ENCODE data around the gene ARHGEF1. TPM values are rescaled to one million over a fixed set of nuclear protein-coding genes. Genes with fewer than 3 reads are reported as not detected.

ARHGEF1 gene
- total and polyA plus RNA-seq, 2 donors (not counting 1 experiment from before 2014, with no cell fraction given): 21.6 to 23.9 TPM

DNA sequence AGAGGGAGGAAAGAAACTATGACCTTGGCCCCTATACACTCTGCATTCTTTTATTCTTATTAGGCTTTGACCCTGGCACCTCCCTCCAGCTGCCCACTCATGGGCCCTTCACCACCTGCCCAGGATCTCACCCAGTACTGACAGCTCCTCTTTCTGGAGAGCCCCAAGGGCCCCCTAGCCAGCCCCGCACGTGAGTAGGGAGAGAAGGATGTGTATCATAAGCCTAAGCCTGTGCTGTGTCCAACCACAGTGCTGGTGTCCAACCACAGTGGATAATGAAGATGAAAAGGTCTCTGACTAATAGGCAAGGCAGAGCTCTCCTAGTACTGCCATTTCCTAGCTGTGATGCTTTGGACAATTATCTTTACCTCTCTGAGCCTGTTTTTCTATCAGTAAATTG, 33.9 kb upstream of the ARHGEF1 start:
- no peaks in the 10 kb centered on the region for H3K36me3 ChIP-seq (ENCODE audit: control insufficient read depth, insufficient read depth, low read length)
- H3K4me2 ChIP-seq (ENCODE audit: extremely low read depth, insufficient read depth, low read length): no peak overlapping the region
- no peaks in the 10 kb centered on the region for H3K4me1 ChIP-seq (ENCODE audit: control insufficient read depth, extremely low read depth, insufficient read depth, low read length)
- no peak for TF ChIP-seq EZH2 (IDR thresholded peaks at IDR 0.05; ENCODE audit: low read length, missing control alignments)
- TF ChIP-seq, protein P1, sequence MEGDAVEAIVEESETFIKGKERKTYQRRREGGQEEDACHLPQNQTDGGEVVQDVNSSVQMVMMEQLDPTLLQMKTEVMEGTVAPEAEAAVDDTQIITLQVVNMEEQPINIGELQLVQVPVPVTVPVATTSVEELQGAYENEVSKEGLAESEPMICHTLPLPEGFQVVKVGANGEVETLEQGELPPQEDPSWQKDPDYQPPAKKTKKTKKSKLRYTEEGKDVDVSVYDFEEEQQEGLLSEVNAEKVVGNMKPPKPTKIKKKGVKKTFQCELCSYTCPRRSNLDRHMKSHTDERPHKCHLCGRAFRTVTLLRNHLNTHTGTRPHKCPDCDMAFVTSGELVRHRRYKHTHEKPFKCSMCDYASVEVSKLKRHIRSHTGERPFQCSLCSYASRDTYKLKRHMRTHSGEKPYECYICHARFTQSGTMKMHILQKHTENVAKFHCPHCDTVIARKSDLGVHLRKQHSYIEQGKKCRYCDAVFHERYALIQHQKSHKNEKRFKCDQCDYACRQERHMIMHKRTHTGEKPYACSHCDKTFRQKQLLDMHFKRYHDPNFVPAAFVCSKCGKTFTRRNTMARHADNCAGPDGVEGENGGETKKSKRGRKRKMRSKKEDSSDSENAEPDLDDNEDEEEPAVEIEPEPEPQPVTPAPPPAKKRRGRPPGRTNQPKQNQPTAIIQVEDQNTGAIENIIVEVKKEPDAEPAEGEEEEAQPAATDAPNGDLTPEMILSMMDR (conservative IDR thresholded peaks at IDR 0.05 in 1 of 2, IDR thresholded peaks at IDR 0.05 in 1 of 2; ENCODE audit: low read depth in 1 of 2, low read length in 2 of 2): no peak
- H3K4me3 ChIP-seq (replicated peaks in 1 of 4; ENCODE audit: control extremely low read depth in 1 of 4, insufficient read depth in 1 of 4, low read depth in 3 of 4, low read length in 4 of 4): no peak overlapping the region
- no peak overlapping the region for H3K9ac ChIP-seq (ENCODE audit: insufficient read depth, low read length)
- H3K27ac ChIP-seq (ENCODE audit: insufficient read depth, low read length): no peak overlapping the region
- no peaks in the 10 kb centered on the region for H3K9me3 ChIP-seq (ENCODE audit: control insufficient read depth, insufficient read depth, low read depth, low read length)
- no peaks in the 10 kb centered on the region for H4K20me1 ChIP-seq (ENCODE audit: control insufficient read depth, extremely low read depth, insufficient read depth, low read length)
- no peak overlapping the region for H2AFZ ChIP-seq (ENCODE audit: low read length)
- DNase-seq (ENCODE audit: low read depth in 2 of 2): no peak
- no peaks in the 10 kb centered on the region for H3K79me2 ChIP-seq (ENCODE audit: control insufficient read depth, insufficient read depth, low read length)
- peaks cover 20% of the 10 kb centered on the region for H3K27me3 ChIP-seq (ENCODE audit: control insufficient read depth, insufficient read depth, low read length)

DNA sequence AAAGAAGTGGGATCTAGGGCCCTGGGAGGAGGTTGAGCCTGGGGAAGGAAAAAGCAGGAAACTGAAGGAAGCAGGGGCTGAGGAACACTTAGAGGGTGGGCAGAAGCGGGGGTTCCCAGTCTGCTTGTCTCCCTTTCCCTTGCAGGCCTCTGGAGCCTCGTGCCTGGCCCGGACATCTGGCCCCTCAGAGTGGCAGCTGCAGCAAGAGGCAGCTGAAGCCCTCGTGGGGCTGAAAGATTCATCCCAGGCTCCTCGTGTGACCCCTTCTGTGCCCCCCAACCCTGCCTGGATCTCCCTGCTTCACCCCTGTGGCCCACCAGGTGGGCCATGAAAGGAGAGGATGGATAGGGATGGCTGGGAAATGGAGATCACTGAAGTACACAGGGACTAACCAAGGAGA, 32.6 kb upstream of the ARHGEF1 start:
- no peaks in the 10 kb centered on the region for H3K36me3 ChIP-seq (ENCODE audit: control insufficient read depth, insufficient read depth, low read length)
- H3K4me1 ChIP-seq (ENCODE audit: control insufficient read depth, extremely low read depth, insufficient read depth, low read length): no peaks in the 10 kb centered on the region
- TF ChIP-seq, protein P1 (conservative IDR thresholded peaks at IDR 0.05 in 1 of 2, IDR thresholded peaks at IDR 0.05 in 1 of 2; ENCODE audit: low read depth in 1 of 2, low read length in 2 of 2): no peak
- H2AFZ ChIP-seq (ENCODE audit: low read length): no peak overlapping the region
- H3K79me2 ChIP-seq (ENCODE audit: control insufficient read depth, insufficient read depth, low read length): no peaks in the 10 kb centered on the region
- no peak overlapping the region for H3K4me3 ChIP-seq (replicated peaks in 1 of 4; ENCODE audit: control extremely low read depth in 1 of 4, insufficient read depth in 1 of 4, low read depth in 3 of 4, low read length in 4 of 4)
- no peaks in the 10 kb centered on the region for H3K9me3 ChIP-seq (ENCODE audit: control insufficient read depth, insufficient read depth, low read depth, low read length)
- H3K27me3 ChIP-seq (ENCODE audit: control insufficient read depth, insufficient read depth, low read length): peaks cover 25% of the 10 kb centered on the region
- no peak overlapping the region for H3K4me2 ChIP-seq (ENCODE audit: extremely low read depth, insufficient read depth, low read length)
- no peak for DNase-seq (ENCODE audit: low read depth in 2 of 2)
- no peak overlapping the region for H3K9ac ChIP-seq (ENCODE audit: insufficient read depth, low read length)
- no peak overlapping the region for H3K27ac ChIP-seq (ENCODE audit: insufficient read depth, low read length)
- H4K20me1 ChIP-seq (ENCODE audit: control insufficient read depth, extremely low read depth, insufficient read depth, low read length): no peaks in the 10 kb centered on the region

DNA sequence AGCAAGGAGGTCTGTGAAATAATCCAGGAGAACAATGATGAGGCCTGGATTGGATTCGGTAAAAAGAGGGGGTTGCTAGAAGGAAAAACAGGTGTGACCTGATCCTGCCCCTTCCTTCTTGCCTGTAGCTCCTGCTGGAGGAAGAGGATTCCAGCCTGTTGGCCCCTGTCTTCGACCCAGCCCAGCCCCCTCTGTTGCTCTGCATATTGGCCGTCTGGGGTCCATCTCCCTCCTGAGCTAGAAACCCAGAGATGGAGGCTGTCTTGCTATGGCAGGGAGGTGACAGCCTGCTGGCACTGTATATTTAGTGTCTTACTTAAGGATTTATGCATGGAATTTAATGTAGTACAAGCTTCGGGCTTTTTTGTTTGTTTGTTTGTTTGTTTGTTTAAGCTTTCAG, 31.5 kb upstream of the ARHGEF1 start:
- Histone ChIP-seq H3K27ac (ENCODE audit: insufficient read depth, low read length) (no peak overlapping the region), H4K20me1 (ENCODE audit: control insufficient read depth, extremely low read depth, insufficient read depth, low read length) (no peaks in the 10 kb centered on the region), H3K27me3 (ENCODE audit: control insufficient read depth, insufficient read depth, low read length) (peaks cover 25% of the 10 kb centered on the region), H3K4me3 (replicated peaks in 1 of 4; ENCODE audit: control extremely low read depth in 1 of 4, insufficient read depth in 1 of 4, low read depth in 3 of 4, low read length in 4 of 4) (no peak overlapping the region), H3K4me1 (ENCODE audit: control insufficient read depth, extremely low read depth, insufficient read depth, low read length) (no peaks in the 10 kb centered on the region), H2AFZ (ENCODE audit: low read length) (no peak overlapping the region), H3K9ac (ENCODE audit: insufficient read depth, low read length) (no peak overlapping the region), H3K36me3 (ENCODE audit: control insufficient read depth, insufficient read depth, low read length) (no peaks in the 10 kb centered on the region), H3K4me2 (ENCODE audit: extremely low read depth, insufficient read depth, low read length) (no peak overlapping the region), H3K79me2 (ENCODE audit: control insufficient read depth, insufficient read depth, low read length) (no peaks in the 10 kb centered on the region), H3K9me3 (ENCODE audit: control insufficient read depth, insufficient read depth, low read depth, low read length) (no peaks in the 10 kb centered on the region)
- no peak for TF ChIP-seq EZH2 (IDR thresholded peaks at IDR 0.05; ENCODE audit: low read length, missing control alignments)
- TF ChIP-seq, protein P1 (conservative IDR thresholded peaks at IDR 0.05 in 1 of 2, IDR thresholded peaks at IDR 0.05 in 1 of 2; ENCODE audit: low read depth in 1 of 2, low read length in 2 of 2): no peak
- DNase-seq (ENCODE audit: low read depth in 2 of 2): no peak
